A673 (cell line): Measurements from ENCODE around the gene COPS9.

Experiments
- EZH2 ChIP-seq: fragments of 200-600 bp; sonication (generic); IDR thresholded peaks from 2 replicates; pipeline ENCODE4 v1.6.1; 2017; ENCODE audit warnings: borderline replicate concordance, low read depth, mild to moderate bottlenecking, mixed read lengths, antibody characterized with exemption, low read length; ENCODE audit not compliant: poor library complexity, severe bottlenecking
- TF ChIP-seq, protein P1 (sequence below): fragments of 300-800, 200-600 bp; sonication (generic); conservative IDR thresholded peaks from 2 replicates; pipeline ENCODE4 v1.5.1; 2017; ENCODE audit warnings: low read depth, mild to moderate bottlenecking, antibody characterized with exemption, low read length, moderate library complexity, mixed read lengths

DNA sequence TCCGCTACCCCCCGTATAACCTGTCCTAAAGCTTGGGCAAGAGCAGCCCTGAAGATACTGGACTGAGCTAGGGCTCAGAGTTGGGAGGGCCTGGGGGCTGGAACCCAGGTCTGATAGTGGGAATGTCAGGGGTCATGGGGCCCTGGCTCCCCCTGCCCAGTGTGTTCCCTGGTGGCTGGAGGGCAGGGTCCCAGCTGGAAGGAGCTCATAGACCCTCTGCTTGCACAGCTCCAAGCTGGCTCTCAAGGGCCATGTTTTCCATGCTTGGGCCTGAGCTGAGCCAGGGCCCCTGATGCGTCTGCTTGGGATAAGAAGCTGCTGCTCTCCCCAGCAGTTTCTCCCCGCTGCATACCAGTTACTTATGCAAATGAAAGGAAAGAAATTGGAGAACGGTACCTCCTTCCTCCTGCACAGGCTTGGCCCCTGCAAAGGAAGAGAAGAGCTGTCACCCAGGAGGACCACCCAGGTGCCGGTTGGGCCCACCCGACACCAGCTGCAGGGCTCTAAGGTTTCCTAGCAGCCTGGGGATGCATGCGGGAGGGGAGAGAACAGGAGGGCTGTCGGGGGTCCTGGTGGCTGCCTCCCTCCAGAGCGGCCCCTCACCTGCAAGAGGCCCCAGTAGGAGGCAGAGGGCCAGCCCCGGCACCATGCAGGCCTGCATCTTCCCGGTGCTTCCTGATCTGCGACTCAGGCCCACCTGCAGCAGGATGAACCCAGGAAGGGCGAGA is 3.7 kb upstream of the COPS9 start:
- TF ChIP-seq EZH2 = no peak
- TF ChIP-seq, protein P1, sequence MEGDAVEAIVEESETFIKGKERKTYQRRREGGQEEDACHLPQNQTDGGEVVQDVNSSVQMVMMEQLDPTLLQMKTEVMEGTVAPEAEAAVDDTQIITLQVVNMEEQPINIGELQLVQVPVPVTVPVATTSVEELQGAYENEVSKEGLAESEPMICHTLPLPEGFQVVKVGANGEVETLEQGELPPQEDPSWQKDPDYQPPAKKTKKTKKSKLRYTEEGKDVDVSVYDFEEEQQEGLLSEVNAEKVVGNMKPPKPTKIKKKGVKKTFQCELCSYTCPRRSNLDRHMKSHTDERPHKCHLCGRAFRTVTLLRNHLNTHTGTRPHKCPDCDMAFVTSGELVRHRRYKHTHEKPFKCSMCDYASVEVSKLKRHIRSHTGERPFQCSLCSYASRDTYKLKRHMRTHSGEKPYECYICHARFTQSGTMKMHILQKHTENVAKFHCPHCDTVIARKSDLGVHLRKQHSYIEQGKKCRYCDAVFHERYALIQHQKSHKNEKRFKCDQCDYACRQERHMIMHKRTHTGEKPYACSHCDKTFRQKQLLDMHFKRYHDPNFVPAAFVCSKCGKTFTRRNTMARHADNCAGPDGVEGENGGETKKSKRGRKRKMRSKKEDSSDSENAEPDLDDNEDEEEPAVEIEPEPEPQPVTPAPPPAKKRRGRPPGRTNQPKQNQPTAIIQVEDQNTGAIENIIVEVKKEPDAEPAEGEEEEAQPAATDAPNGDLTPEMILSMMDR = no peak
